ENCODE measurements around the gene MAP4K2.

MAP4K2 gene

DNA sequence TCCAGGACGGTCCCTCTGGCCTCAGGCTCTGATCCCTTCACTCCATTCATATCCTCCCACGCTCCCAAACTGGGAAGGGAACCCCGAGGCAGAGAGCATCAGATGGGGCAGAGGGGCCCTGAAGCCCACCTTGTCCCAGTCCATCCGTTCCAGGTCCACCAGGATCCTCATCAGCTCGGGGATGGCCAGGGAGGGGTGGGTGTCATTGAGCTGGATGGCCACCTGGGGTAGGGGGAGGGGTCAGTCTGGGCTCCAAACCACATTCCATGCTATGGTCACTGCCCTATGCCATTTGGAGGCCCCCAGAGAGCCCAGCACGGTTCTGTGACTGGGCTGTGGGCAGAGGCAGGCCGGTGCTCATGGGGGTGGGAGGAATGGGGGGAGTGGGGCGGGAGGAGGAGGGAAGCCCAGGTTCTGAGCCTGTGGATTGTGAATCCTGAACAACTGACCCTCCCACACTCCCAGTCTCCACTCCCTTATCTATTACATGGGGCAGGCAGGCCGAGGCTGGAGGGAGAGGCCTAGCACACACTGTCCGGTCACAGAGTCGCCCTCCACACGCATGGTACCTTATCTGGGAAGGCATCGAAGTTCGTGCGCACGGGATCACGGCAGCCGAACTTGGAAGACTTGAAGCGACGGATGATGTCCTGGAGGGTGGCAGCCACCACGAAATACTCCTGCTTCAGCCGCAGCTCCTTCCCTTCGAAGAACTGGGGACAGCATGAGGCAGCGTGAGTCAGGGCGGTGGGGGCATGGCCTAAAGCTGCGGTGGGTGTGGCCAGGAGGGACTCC lies 48.7 kb downstream of the MAP4K2 start:
- no peak for DNase-seq (ENCODE audit: low read depth)

DNA sequence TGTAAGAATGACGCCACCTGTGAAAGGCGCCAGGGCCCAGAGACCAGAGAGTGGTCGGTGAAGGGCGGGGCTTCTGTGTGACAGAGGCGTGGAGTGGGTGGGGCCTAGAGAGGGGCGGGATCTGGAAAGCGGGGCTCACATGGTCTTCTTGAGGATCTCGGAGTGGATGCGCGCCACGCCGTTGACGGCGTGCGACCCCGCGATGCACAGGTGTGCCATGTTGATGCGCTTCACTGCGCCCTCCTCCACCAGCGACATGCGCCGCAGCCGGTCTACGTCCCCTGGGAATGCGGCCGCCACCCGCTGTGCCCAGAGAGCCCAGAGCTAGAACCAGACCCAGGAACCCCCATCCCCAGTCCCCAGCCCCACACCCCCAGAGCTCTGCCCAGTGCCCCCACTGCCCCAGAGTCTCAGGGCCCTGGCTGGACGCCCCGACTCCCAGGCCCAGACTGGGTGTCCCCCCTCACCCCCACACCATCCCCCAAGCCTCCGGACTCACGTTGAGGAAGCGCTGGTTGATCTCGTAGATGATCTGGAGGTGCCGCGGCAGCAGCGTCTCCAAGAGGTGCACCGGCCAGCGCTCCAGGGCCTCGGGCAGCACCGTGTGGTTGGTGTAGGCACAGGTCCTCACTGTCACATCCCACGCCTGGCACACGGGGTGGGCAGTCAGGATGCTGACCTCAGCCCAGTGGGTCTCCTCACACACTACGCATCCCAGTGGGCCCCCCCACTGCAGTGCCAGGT lies 49.5 kb downstream of the MAP4K2 start:
- no peak for DNase-seq (ENCODE audit: low read depth)

- DNase-seq (ENCODE audit: low read depth) = no peak
These were observed 50.0 kb downstream of the MAP4K2 start for GRCh38 chr11:64753019-64753379.

- no peak for DNase-seq (ENCODE audit: low read depth)
These were observed 50.6 kb downstream of the MAP4K2 start for GRCh38 chr11:64752175-64752970.

- no peak for DNase-seq (ENCODE audit: low read depth)
These were observed 51.4 kb downstream of the MAP4K2 start for GRCh38 chr11:64751580-64751979.

GRCh38 chr11:64751136-64751535 lies 51.9 kb downstream of the MAP4K2 start:
- DNase-seq (ENCODE audit: low read depth) = no peak

DNA sequence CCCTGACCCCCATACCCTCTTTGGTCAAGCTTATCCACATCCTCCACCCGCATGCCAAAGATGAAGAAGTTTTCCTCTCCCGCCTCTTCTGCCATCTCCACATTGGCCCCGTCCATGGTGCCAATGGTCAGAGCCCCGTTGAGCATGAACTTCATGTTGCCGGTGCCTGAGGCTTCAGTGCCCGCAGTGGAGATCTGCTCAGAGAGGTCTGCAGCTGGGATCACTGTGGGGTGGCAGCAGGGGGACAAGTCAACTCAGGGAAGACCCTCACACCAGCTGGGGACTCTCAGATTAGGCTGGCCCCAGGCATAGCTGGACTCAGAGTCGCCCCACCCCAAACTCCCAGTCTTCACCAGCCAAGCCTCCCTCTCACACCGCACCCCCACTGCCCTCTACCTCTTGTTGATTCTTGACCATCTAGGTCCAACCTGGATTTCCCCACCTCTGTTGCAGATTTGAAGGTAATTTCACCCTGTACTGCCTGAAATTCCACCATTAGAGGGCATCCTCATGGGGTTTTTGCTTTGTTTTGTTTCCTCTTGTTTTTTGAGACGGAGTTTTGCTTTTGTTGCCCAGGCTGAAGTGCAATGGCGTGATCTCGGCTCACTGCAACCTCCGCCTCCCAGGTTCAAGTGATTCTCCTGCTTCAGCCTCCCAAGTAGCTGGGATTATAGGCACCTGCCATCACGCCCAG lies 52.5 kb downstream of the MAP4K2 start:
- no peak for DNase-seq (ENCODE audit: low read depth)

DNA sequence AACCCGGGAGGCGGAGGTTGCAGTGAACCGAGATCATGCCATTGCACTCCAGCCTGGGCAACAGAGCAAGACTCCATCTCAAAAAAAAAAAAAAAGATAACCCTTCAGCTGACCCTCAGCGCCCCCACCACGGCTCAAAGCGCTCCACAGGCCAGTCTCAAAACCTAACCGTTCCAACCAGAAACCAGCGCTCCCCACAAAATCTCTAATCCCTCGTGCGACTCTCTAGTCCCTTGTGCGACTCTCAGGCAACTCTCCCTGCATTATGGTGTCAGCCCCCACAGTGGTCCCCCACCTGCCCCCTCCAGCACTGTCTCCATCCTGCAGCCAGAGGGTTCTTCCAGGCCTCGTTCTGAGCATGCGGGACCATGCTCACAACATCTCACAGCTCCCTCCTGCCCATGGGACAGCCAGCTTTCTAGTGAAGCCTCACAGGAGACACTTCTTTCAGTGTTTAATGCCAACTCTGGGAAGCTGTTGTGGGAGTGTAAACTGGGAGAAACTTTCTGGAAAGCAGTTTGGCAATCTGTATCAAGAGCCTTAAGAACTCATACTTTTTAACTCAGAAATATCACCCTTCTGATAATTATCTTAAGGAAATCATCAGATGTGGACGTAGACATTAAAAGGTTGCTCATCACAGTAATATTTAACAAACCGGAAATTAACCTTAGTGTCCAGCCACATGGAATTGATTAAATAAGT lies 54.9 kb downstream of the MAP4K2 start:
- no peak for DNase-seq (ENCODE audit: low read depth)

DNA sequence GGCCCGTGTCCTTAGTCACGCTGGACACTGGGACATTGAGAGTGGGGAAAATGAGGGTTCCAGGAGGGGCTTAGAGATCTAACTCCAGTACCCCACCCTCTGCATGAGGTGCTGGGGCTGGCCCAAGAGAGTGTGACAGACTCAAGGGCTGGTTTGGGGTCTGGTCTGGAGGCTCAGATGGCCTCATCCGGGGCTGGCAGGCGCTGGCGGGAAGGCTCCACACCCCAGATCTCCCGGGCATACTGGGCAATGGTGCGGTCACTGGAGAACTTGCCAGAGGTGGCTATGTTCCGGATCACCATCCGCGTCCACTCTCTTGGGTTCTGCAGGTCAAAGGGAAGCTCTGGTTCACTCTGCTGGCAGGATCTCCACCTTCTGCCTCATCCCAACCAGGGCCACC lies 56.5 kb downstream of the MAP4K2 start:
- DNase-seq (ENCODE audit: low read depth) = no peak

DNA sequence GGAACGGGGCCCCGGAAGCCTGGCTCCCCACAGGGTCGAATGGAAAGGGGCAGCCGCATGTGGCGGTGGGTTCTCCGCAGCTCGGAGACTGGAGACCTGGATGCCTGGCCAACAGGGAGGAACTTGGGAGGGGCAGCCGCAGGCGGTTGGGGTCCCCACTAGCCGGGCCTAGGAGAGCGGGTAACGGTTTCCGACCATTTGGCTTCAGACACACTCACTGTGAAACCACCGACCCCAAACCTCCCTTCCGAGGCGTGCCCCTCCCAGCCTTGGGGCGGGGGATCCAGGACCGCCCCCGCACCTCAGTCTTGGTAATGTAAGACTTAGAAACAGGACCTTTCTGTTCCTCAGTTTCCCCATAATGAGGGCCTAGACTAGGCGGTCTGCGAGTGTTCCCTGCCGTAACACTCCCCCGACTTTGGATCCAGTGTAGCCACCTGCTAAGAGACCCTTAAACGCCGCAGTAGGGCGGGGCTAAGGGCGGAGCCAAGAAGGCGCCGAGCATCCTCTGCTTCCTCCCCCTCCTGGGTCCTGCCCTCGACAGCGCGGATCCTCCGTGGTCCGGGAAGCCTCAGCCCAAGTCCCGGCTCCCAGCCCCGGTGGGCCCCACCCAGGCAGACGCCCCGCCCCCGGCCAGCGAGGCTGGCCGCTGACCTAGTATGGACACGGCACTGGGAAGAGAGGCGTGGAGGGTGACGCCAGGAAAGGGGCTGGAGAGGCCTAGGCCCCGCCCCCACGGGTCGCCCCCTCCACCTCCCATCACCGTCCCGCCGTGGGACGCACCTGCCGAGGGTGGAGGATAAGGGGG lies 57.3 kb downstream of the MAP4K2 start:
- DNase-seq (ENCODE audit: low read depth) = peak; percentile 62

- peak; percentile 53 for DNase-seq (ENCODE audit: low read depth)
These were observed 57.9 kb downstream of the MAP4K2 start for GRCh38 chr11:64745189-64745520.

GRCh38 chr11:64744544-64745188 lies 58.3 kb downstream of the MAP4K2 start:
- DNase-seq (ENCODE audit: low read depth) = no peak

GRCh38 chr11:64743591-64744543 lies 59.1 kb downstream of the MAP4K2 start, which contains the start of gene RASGRP2:
TSS of gene RASGRP2 (minus strand) at chr11:64744142. CDS start at chr11:64742866, 1,276 bp downstream.
- DNase-seq (ENCODE audit: low read depth) = peak; percentile 79

DNA sequence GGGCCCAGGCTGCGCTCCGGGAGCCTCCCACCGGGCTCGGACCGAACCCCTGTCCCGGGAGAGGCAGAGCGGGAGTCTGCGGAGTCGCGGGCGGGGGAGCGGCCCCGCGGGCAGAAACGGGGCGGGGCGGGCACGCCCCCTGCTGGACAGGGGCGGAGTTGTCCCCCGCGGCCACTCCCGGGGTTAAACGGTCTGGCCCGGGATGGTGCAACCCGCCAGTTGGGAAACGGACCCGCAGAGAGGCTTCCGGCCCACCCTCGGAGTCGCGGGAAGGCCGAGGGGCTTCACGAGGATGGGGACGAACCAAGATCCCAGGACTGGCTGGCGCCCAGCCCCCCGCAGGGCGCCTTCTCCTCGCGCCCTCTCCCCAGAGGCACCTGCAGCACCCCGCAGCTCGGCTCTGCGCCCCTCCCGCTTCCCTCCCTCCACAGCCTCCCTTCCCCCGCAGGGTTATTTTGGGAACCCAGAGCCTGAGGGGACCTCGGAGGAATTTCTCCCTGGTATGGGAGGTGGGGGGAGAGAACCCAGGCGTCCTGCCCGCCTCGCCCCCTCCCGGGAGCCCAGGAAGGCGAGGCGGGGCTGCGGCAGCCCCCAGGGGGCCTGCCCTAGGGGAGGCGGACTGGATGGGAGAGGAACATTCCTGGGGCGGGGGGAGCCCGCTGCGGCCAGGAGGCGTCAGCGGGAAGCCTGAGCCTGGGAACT lies 60.0 kb downstream of the MAP4K2 start:
- peak; percentile 53 for DNase-seq (ENCODE audit: low read depth)

DNA sequence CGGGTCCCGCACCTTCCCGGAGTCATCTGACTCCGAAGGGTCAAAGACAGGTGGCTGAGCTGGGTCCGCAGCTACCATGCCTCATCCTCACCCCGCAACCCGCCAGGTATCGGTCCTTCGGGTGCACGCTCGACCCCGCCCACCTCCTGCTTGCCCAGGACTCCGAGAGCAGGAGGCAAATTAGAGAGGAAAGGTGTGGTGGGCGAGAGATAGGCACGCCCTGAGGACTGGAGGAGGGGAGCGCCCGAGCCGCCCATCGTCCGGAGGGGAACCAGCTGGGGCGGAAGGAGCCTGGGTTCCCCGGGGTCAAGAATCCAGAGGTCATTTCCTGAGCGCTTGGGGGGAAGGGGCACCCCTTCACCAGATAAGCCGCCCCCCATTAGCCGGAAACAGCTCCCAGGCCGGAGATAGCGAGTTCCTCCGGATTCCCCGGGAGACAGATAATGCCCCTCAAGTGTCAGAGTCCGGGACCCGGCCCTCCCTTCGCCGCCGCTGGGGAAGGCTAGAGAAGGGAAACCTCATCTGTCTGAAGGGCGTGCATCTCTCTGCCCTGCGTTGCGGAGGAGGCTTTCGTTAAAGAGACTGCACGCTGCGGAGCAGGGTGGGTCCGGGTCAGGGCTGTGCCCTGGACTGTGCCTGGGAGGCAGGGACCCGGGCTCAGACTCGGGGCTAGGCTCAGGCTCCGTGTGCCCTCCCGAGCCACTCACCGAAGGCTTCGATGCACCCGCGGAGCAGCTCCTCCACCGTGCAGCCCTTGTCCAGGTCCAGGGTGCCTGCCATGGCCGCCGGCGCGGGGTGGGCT lies 60.7 kb downstream of the MAP4K2 start:
- DNase-seq (ENCODE audit: low read depth) = no peak

DNA sequence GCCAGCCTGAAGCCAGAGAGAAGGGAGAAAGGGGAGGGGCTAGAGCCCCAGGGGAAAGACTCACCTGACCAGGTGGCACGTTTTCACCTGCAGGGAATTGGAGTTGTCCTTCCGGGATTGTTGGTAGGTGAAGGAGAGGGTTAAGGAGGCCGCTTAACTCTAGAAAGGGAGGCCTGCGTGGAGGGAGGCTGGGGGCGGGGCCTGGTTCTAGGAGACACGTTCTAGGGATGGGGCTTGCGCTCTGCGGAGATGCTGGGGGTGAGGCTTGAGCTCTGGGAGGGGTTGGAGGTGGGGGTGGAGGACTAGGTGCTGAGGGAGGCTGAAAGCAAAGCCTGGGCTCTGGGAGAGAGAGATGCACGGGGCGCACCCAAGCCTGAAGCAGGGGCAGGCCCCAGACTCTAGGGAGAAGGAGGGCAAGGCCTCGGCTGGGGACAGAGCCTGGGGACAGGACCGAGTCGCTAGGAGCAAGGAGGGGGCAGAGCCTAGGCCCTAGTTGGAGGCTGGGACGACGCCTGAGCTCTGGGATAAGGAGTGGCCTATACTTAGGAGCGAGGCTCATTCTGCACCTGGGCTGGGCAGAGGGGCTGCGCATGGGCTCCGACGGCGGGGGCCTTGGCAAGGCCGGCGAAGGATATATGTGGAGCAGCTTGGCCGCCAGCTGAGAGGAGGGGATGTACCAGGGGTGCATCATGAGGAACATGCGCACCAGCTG lies 61.5 kb downstream of the MAP4K2 start:
- no peak for DNase-seq (ENCODE audit: low read depth)

DNA sequence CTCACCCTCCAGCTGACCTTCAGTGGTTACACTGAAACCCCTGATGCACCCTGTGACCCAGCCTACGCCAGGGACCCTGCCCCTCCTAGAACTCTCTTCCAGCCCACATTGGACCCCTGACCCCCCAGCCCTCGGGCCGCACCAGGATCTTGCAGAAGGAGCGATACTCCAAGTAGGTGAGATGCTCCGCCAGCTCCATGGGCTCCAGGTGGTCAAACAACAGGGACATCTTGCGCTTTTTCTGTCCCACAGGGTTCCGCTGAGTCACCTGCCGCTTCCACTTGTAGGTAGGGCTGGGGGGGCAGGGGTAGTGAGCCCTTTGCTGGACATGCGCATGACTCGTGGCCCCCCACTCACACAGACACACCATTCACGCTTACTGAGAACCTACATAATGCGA lies 63.1 kb downstream of the MAP4K2 start:
- no peak for DNase-seq (ENCODE audit: low read depth)

All from stimulated activated CD8-positive, alpha-beta memory T cell treated with anti-CD3 and anti-CD28 coated beads, Interleukin-15, amount 100 ng/mL, for 1 hour (primary cell).